WTC11 (cell line): ENCODE results near the gene ASB11. TPM values are rescaled to one million over a fixed set of nuclear protein-coding genes. Genes with fewer than 3 reads are reported as not detected.

Experiments
- ATAC-seq: fragments of 200-7000 bp; cut with Tn5 transposase; 2 replicates; pipeline ENCODE4 v1.10.0; 2021; ENCODE audit warnings: mild to moderate bottlenecking, moderate library complexity
- CTCF ChIA-PET: fragments of 300-600 bp; sonication (Branson Sonifier 250); formaldehyde crosslinking; loops from one replicate; lab custom pipeline; 2021; ENCODE audit warnings: antibody characterized with exemption; lab: Charles Lee
- POLR2A ChIA-PET: fragments of 350-600 bp; sonication (Branson Sonifier 250); formaldehyde crosslinking; loops from one replicate; lab custom pipeline; 2021; ENCODE audit warnings: antibody characterized with exemption; lab: Charles Lee
- DNase-seq: peaks from one replicate; pipeline ENCODE4 v3.0.0; 2021; ENCODE audit warnings: low spot score
- H3K27ac Mint-ChIP-seq: 2 replicates; pipeline ENCODE4 v1.8.0; 2021; ENCODE audit warnings: mixed read lengths
- H3K27me3 Mint-ChIP-seq: 2 replicates; pipeline ENCODE4 v1.8.0; 2021; ENCODE audit warnings: low read depth, mild to moderate bottlenecking, moderate library complexity, mixed read lengths
- H3K36me3 Mint-ChIP-seq: 2 replicates; pipeline ENCODE4 v1.8.0; 2021; ENCODE audit warnings: mixed read lengths
- H3K4me1 Mint-ChIP-seq: 2 replicates; pipeline ENCODE4 v1.8.0; 2022; ENCODE audit warnings: mixed read lengths
- H3K4me3 Mint-ChIP-seq: 2 replicates; pipeline ENCODE4 v1.8.0; 2021; ENCODE audit warnings: mild to moderate bottlenecking, moderate library complexity, mixed read lengths
- H3K9me3 Mint-ChIP-seq: 2 replicates; pipeline ENCODE4 v1.8.0; 2021; ENCODE audit warnings: mixed read lengths
- CDX4 ChIP-seq: fragments of 250-450 bp; sonication (Bioruptor Pico); IDR thresholded peaks from 2 replicates; pipeline ENCODE4 v1.9.0; 2021; ENCODE audit warnings: moderate library complexity, mild to moderate bottlenecking, inconsistent platforms, borderline replicate concordance
- EMX1 ChIP-seq: fragments of 250-450 bp; sonication (Bioruptor Pico); IDR thresholded peaks from 2 replicates; pipeline ENCODE4 v1.8.0; 2021; ENCODE audit warnings: mild to moderate bottlenecking
- FOXJ3 ChIP-seq: sonication (generic); formaldehyde crosslinking; IDR thresholded peaks from 2 replicates; pipeline ENCODE4 v1.9.0; 2021; ENCODE audit warnings: missing genetic modification reagents, mild to moderate bottlenecking, borderline replicate concordance
- FOXK1 ChIP-seq: sonication (generic); formaldehyde crosslinking; IDR thresholded peaks from 2 replicates; pipeline ENCODE4 v1.8.0; 2022; ENCODE audit warnings: mild to moderate bottlenecking, moderate library complexity, missing genetic modification reagents
- GRHL2 ChIP-seq: fragments of 250-450 bp; sonication (Bioruptor Pico); IDR thresholded peaks from 2 replicates; pipeline ENCODE4 v1.8.0; 2022; ENCODE audit warnings: mild to moderate bottlenecking, moderate library complexity; ENCODE audit not compliant: insufficient replicate concordance, severe bottlenecking
- GTF2I ChIP-seq: fragments of 250-450 bp; sonication (Bioruptor Pico); conservative IDR thresholded peaks from 2 replicates; pipeline ENCODE4 v1.4.0; 2021; ENCODE audit warnings: mild to moderate bottlenecking
- JAZF1 ChIP-seq: fragments of 250-450 bp; sonication (Bioruptor Pico); IDR thresholded peaks from 2 replicates; pipeline ENCODE4 v1.9.0; 2021; ENCODE audit warnings: moderate library complexity, mild to moderate bottlenecking, inconsistent platforms
- JUN ChIP-seq: sonication (generic); formaldehyde crosslinking; IDR thresholded peaks from 2 replicates; pipeline ENCODE4 v1.8.0; 2023; ENCODE audit warnings: mild to moderate bottlenecking, missing genetic modification reagents
- KAT7 ChIP-seq: sonication (generic); formaldehyde crosslinking; IDR thresholded peaks from 2 replicates; pipeline ENCODE4 v1.8.1; 2023; ENCODE audit warnings: missing genetic modification reagents, mild to moderate bottlenecking, borderline replicate concordance
- MXD4 ChIP-seq: fragments of 250-450 bp; sonication (Bioruptor Pico); IDR thresholded peaks from 2 replicates; pipeline ENCODE4 v1.8.0; 2021; ENCODE audit warnings: mild to moderate bottlenecking, moderate library complexity, borderline replicate concordance
- NR3C1 ChIP-seq: sonication (generic); formaldehyde crosslinking; conservative IDR thresholded peaks from 2 replicates; pipeline ENCODE4 v1.8.1; 2023; ENCODE audit warnings: low read depth, mild to moderate bottlenecking, missing genetic modification reagents
- PRRX2 ChIP-seq: fragments of 250-450 bp; sonication (Bioruptor Pico); IDR thresholded peaks from 2 replicates; pipeline ENCODE4 v1.8.0; 2021; ENCODE audit warnings: mild to moderate bottlenecking
- SP1 ChIP-seq: sonication (generic); formaldehyde crosslinking; conservative IDR thresholded peaks from 2 replicates; pipeline ENCODE4 v1.8.1; 2022; ENCODE audit warnings: missing genetic modification reagents
- TEAD4 ChIP-seq: sonication (generic); formaldehyde crosslinking; IDR thresholded peaks from 2 replicates; pipeline ENCODE4 v1.8.0; 2022; ENCODE audit warnings: mild to moderate bottlenecking, missing genetic modification reagents
- ZBTB43 ChIP-seq: sonication (generic); formaldehyde crosslinking; IDR thresholded peaks from 2 replicates; pipeline ENCODE4 v1.8.1; 2023; ENCODE audit warnings: mild to moderate bottlenecking, missing genetic modification reagents
- ZNF138 ChIP-seq: sonication (generic); formaldehyde crosslinking; conservative IDR thresholded peaks from 2 replicates; pipeline ENCODE4 v1.8.1; 2022; ENCODE audit warnings: mild to moderate bottlenecking, moderate library complexity, missing genetic modification reagents
- ZNF232 ChIP-seq: sonication (generic); formaldehyde crosslinking; IDR thresholded peaks from 2 replicates; pipeline ENCODE4 v1.8.0; 2022; ENCODE audit warnings: mild to moderate bottlenecking, missing genetic modification reagents
- ZNF263 ChIP-seq: sonication (generic); formaldehyde crosslinking; IDR thresholded peaks from 2 replicates; pipeline ENCODE4 v1.8.1; 2022; ENCODE audit warnings: low read depth, mild to moderate bottlenecking, moderate library complexity, missing genetic modification reagents
- ZNF281 ChIP-seq: sonication (generic); formaldehyde crosslinking; IDR thresholded peaks from 2 replicates; pipeline ENCODE4 v1.8.0; 2023; ENCODE audit warnings: mild to moderate bottlenecking, missing genetic modification reagents
- ZNF671 ChIP-seq: fragments of 250-450 bp; sonication (Bioruptor Pico); IDR thresholded peaks from 2 replicates; pipeline ENCODE4 v1.8.0; 2021; ENCODE audit warnings: mild to moderate bottlenecking
- total RNA-seq: library from RNA; stranded (reverse); gene quantifications from 3 replicates; pipeline ENCODE4 v1.2.3, GENCODE V29; 2021

The ASB11 gene
- total RNA-seq, 1 experiment from 2014 or later, result not detected

- TF ChIP-seq FOXK1 (CRISPR knock-in tag) (no peak), ZBTB43 (CRISPR knock-in tag) (no peak), GRHL2 (no peak), SP1 (no peak), ZNF138 (no peak), GTF2I (CRISPR knock-in tag) (no peak)
Measured at GRCh38 chrX:15350329-15350996, 35.0 kb upstream of the ASB11 start (continued).

- H3K36me3 Mint-ChIP-seq, result no peaks in the 10 kb centered on the region
- ChIA-PET CTCF (interaction anchor here (0.7 to 3.0 kb wide), 4 partner anchors 11 to 122 kb away, joined by 4 to 48 read pairs (median 5); no protein-coding TSS in a partner anchor), POLR2A (no interaction called here)
- H3K4me1 Mint-ChIP-seq, result peaks cover 9% of the 10 kb centered on the region
- H3K4me3 Mint-ChIP-seq, result no peak overlapping the region
- peaks cover 17% of the 10 kb centered on the region for H3K27me3 Mint-ChIP-seq
- H3K27ac Mint-ChIP-seq, result no peak overlapping the region
- peak; percentile 83 for ATAC-seq
- DNase-seq, result no peak
- TF ChIP-seq ZNF232 (CRISPR knock-in tag) (no peak), ZNF263 (CRISPR knock-in tag) (no peak), MXD4 (CRISPR knock-in tag) (no peak), EMX1 (CRISPR knock-in tag) (no peak), CDX4 (CRISPR knock-in tag) (no peak), NR3C1 (CRISPR knock-in tag) (no peak), KAT7 (CRISPR knock-in tag) (no peak), PRRX2 (CRISPR knock-in tag) (no peak), ZNF281 (CRISPR knock-in tag) (no peak), ZBTB43 (CRISPR knock-in tag) (no peak), FOXJ3 (CRISPR knock-in tag) (no peak), JUN (CRISPR knock-in tag) (no peak), TEAD4 (CRISPR knock-in tag) (no peak), ZNF671 (CRISPR knock-in tag) (no peak), JAZF1 (CRISPR knock-in tag) (no peak)
- no peaks in the 10 kb centered on the region for H3K9me3 Mint-ChIP-seq
Measured at GRCh38 chrX:15349046-15349445, 33.6 kb upstream of the ASB11 start.
